Left colon (tissue), 2 donors: ENCODE data around the gene CFAP58. TPM values are rescaled to one million over a fixed set of nuclear protein-coding genes. Genes with fewer than 3 reads are reported as not detected.

Experiments used
- ATAC-seq: fragments of 200-7000 bp; cut with Tn5 transposase; one replicate; pipeline ENCODE4 v1.9.1; 2020; ENCODE audit warnings: mild to moderate bottlenecking, moderate library complexity
- DNase-seq, 2 donors: peaks; one replicate each; pipeline ENCODE4 v3.0.0-alpha.2; 2020
- intact Hi-C, 2 donors: fragments of 100-400 bp; cut with DNase I in 1 of 2; cut with micrococcal nuclease in 1 of 2; formaldehyde crosslinking; loops; one replicate each; pipeline versions ENCODE4 v1.11.2 to v1.14.0; 2022; cut with DNase I, micrococcal nuclease
- total RNA-seq, 2 donors: library from RNA; stranded (reverse); fragmentation: NEBNext Ultra II Directional; extraction: Animal tissue kit (Norgen Biotek cat#: 25700); gene quantifications; one replicate each; pipeline ENCODE4 v1.2.1, GENCODE V29; 2021
- donor health status: DM: no; HTN: no; CAD: no.
- donor health status: DM: yes; HTN: yes; CAD: no.

Gene CFAP58
- total RNA-seq, 2 donors from 2014 or later = 0.09 to 0.20 TPM

GRCh38 chr10:104347295-104348045 is 6.2 kb upstream of the CFAP58 start:
- no peak for ATAC-seq
- intact Hi-C loops = loop anchor here (5.0 kb wide), 1 partner anchor 40 kb away; no protein-coding TSS in a partner anchor
- DNase-seq = no peak

GRCh38 chr10:104348601-104349000 is 5.0 kb upstream of the CFAP58 start:
- ATAC-seq = no peak
- DNase-seq = no peak
- intact Hi-C loops = loop anchor here (5.0 kb wide), 1 partner anchor 41 kb away; no protein-coding TSS in a partner anchor

- ATAC-seq (no peak), DNase-seq (peak in 1 of 2 donors; percentile 8)
- intact Hi-C loops = loop anchor here (5.0 kb wide), 2 partner anchors 42 to 57 kb away; no protein-coding TSS in a partner anchor
Observed at GRCh38 chr10:104349623-104350126, 4.0 kb upstream of the CFAP58 start.

GRCh38 chr10:104350127-104350635 is 3.5 kb upstream of the CFAP58 start:
- ATAC-seq = peak; percentile 60
- DNase-seq = peak in 1 of 2 donors; percentile 16
- intact Hi-C loops = loop anchor here in 1 of 2 donors (5.0 kb wide), 1 partner anchor 58 kb away; no protein-coding TSS in a partner anchor

- DNase-seq (no peak), ATAC-seq (no peak)
- intact Hi-C loops = loop anchor here in 1 of 2 donors (5.0 kb wide), 1 partner anchor 59 kb away; no protein-coding TSS in a partner anchor
Observed at GRCh38 chr10:104351061-104351702, 2.5 kb upstream of the CFAP58 start.

- intact Hi-C loops = loop anchor here in 1 of 2 donors (5.0 kb wide), 1 partner anchor 60 kb away; no protein-coding TSS in a partner anchor
- no peak for ATAC-seq
Observed at GRCh38 chr10:104351919-104352318, 1.7 kb upstream of the CFAP58 start.

GRCh38 chr10:104359811-104360210 is 6.2 kb downstream of the CFAP58 start:
- ATAC-seq (no peak), DNase-seq (no peak)
- intact Hi-C loops = no loop called here

More at GRCh38 chr10:104351919-104352318, 1.7 kb upstream of the CFAP58 start:
- no peak for DNase-seq

- no peak for DNase-seq
- intact Hi-C loops = no loop called here
- no peak for ATAC-seq
Observed at GRCh38 chr10:104367904-104368303, 14.3 kb downstream of the CFAP58 start.

- intact Hi-C loops = no loop called here
Observed at GRCh38 chr10:104368381-104368780, 14.7 kb downstream of the CFAP58 start.

GRCh38 chr10:104371753-104372152 is 18.1 kb downstream of the CFAP58 start:
- intact Hi-C loops = no loop called here
- no peak for DNase-seq
- ATAC-seq = no peak

More at GRCh38 chr10:104368381-104368780, 14.7 kb downstream of the CFAP58 start:
- ATAC-seq (no peak), DNase-seq (no peak)

- no peak for ATAC-seq
- intact Hi-C loops = no loop called here
- DNase-seq = no peak
Observed at GRCh38 chr10:104374591-104374990, 21.0 kb downstream of the CFAP58 start.

GRCh38 chr10:104376784-104377300 is 23.2 kb downstream of the CFAP58 start:
- intact Hi-C loops = no loop called here
- DNase-seq (no peak), ATAC-seq (no peak)

- ATAC-seq (no peak), DNase-seq (no peak)
- intact Hi-C loops = no loop called here
Observed at GRCh38 chr10:104380336-104380735, 26.7 kb downstream of the CFAP58 start.

GRCh38 chr10:104387130-104387888 is 33.7 kb downstream of the CFAP58 start:
- DNase-seq (no peak), ATAC-seq (no peak)
- intact Hi-C loops = no loop called here

- DNase-seq (no peak), ATAC-seq (no peak)
- intact Hi-C loops = no loop called here
Observed at GRCh38 chr10:104388830-104389229, 35.2 kb downstream of the CFAP58 start.

GRCh38 chr10:104391150-104391968 is 37.7 kb downstream of the CFAP58 start:
- intact Hi-C loops = no loop called here
- ATAC-seq = no peak

GRCh38 chr10:104391969-104392296 is 38.3 kb downstream of the CFAP58 start:
- ATAC-seq (no peak), DNase-seq (no peak)
- intact Hi-C loops = no loop called here

More at GRCh38 chr10:104391150-104391968, 37.7 kb downstream of the CFAP58 start:
- DNase-seq = no peak

- DNase-seq = no peak
- ATAC-seq = no peak
- intact Hi-C loops = no loop called here
Observed at GRCh38 chr10:104393387-104393786, 39.8 kb downstream of the CFAP58 start.
